ENCODE measurements around the gene RENBP. TPM values are rescaled to one million over a fixed set of nuclear protein-coding genes. Genes with fewer than 3 reads are reported as not detected.

The RENBP gene
- total RNA-seq, 1 experiment from 2014 or later: 7.1 TPM

DNA sequence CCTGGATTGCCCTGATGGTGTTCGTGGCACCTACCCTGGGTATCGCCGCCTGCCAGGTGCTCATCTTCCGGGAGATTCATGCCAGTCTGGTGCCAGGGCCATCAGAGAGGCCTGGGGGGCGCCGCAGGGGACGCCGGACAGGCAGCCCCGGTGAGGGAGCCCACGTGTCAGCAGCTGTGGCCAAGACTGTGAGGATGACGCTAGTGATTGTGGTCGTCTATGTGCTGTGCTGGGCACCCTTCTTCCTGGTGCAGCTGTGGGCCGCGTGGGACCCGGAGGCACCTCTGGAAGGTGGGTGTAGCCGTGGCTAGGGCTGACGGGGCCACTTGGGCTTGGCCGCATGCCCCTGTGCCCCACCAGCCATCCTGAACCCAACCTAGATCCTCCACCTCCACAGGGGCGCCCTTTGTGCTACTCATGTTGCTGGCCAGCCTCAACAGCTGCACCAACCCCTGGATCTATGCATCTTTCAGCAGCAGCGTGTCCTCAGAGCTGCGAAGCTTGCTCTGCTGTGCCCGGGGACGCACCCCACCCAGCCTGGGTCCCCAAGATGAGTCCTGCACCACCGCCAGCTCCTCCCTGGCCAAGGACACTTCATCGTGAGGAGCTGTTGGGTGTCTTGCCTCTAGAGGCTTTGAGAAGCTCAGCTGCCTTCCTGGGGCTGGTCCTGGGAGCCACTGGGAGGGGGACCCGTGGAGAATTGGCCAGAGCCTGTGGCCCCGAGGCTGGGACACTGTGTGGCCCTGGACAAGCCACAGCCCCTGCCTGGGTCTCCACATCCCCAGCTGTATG, 38.1 kb downstream of the RENBP start:
- Histone ChIP-seq H3K56ac (ENCODE audit: insufficient read length, low read depth, low read length) (no peak overlapping the region), H3K23ac (ENCODE audit: insufficient read length, low read depth, low read length) (no peak overlapping the region), H2BK12ac (ENCODE audit: insufficient read length, low read depth, low read length) (no peak overlapping the region), H2BK15ac (ENCODE audit: low read depth, low read length) (no peak overlapping the region), H2BK120ac (ENCODE audit: low read depth, low read length, poor library complexity, severe bottlenecking) (no peak overlapping the region), H4K91ac (ENCODE audit: insufficient read length, low read depth, low read length) (no peak overlapping the region), H2BK20ac (ENCODE audit: low read depth, low read length, poor library complexity, severe bottlenecking) (no peak overlapping the region), H3K27me3 (ENCODE audit: insufficient read depth, low read length) (no peaks in the 10 kb centered on the region), H3K4ac (ENCODE audit: low read depth, low read length) (no peak overlapping the region), H3K4me2 (ENCODE audit: insufficient read depth, insufficient read length, low read length) (no peak overlapping the region), H2AFZ (ENCODE audit: low read length) (no peak overlapping the region), H2BK5ac (ENCODE audit: insufficient read length, low read length) (no peak overlapping the region), H3K14ac (ENCODE audit: insufficient read depth, low read length) (no peak overlapping the region), H2AK5ac (ENCODE audit: insufficient read length, low read length) (no peak overlapping the region), H3K18ac (ENCODE audit: insufficient read length, low read depth, low read length) (no peak overlapping the region), H4K5ac (ENCODE audit: insufficient read length, low read depth, low read length) (no peak overlapping the region), H3K4me1 (ENCODE audit: insufficient read depth, low read length) (no peaks in the 10 kb centered on the region), H4K8ac (replicated peaks; ENCODE audit: insufficient read length, low read depth, low read length) (no peak overlapping the region), H3K79me1 (ENCODE audit: insufficient read depth, low read depth, low read length, poor library complexity, severe bottlenecking) (no peaks in the 10 kb centered on the region), H3K79me2 (ENCODE audit: insufficient read depth, low read length) (no peaks in the 10 kb centered on the region), H3K23me2 (ENCODE audit: insufficient read length, low read depth, low read length, poor library complexity, severe bottlenecking) (no peaks in the 10 kb centered on the region), H3T11ph (ENCODE audit: low read length) (no peak overlapping the region), H3K9me3 (ENCODE audit: control insufficient read depth, low read depth, low read length) (peaks cover 11% of the 10 kb centered on the region), H3K9ac (ENCODE audit: extremely low read depth, insufficient read length, low read length) (no peak overlapping the region), H4K20me1 (ENCODE audit: control insufficient read depth, insufficient read depth, insufficient read length) (no peaks in the 10 kb centered on the region), H3K27ac (ENCODE audit: insufficient read length, low read depth, low read length) (no peak overlapping the region)
- Mint-ChIP-seq H3K36me3 (ENCODE audit: insufficient read depth in 1 of 3, low read depth in 3 of 3) (peaks cover 2 to 23% (median 4%) of the 10 kb centered on the region in 3 experiments; a peak in 4 of 7 replicates), H3K4me3 (no peak overlapping the region), H3K4me1 (peaks cover 2 to 20% of the 10 kb centered on the region in 2 experiments), H3K27me3 (ENCODE audit: low read depth) (no peaks in the 10 kb centered on the region; the same call in 1 of the 2 replicates), H3K9me3 (peaks cover 55 to 67% of the 10 kb centered on the region in 2 experiments), H3K27ac (no peak overlapping the region)
- no CpG with 5 or more reads among the region's 27 CpGs for WGBS (ENCODE audit: extremely low coverage, insufficient read length, low lambda C conversion rate)
- no peak for DNase-seq
- TF ChIP-seq, protein P1, sequence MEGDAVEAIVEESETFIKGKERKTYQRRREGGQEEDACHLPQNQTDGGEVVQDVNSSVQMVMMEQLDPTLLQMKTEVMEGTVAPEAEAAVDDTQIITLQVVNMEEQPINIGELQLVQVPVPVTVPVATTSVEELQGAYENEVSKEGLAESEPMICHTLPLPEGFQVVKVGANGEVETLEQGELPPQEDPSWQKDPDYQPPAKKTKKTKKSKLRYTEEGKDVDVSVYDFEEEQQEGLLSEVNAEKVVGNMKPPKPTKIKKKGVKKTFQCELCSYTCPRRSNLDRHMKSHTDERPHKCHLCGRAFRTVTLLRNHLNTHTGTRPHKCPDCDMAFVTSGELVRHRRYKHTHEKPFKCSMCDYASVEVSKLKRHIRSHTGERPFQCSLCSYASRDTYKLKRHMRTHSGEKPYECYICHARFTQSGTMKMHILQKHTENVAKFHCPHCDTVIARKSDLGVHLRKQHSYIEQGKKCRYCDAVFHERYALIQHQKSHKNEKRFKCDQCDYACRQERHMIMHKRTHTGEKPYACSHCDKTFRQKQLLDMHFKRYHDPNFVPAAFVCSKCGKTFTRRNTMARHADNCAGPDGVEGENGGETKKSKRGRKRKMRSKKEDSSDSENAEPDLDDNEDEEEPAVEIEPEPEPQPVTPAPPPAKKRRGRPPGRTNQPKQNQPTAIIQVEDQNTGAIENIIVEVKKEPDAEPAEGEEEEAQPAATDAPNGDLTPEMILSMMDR (conservative IDR thresholded peaks at IDR 0.05): no peak
